ENCODE results near the gene CLDN14.

- TF ChIP-seq REST (IDR thresholded peaks at IDR 0.05; ENCODE audit: insufficient read depth in 1 of 2, low read depth in 2 of 2, low read length in 1 of 2) = no peak
- no peak for TF ChIP-seq POLR2AphosphoS5 (IDR thresholded peaks at IDR 0.05; ENCODE audit: low read depth, low read length)
- TF ChIP-seq CTCF (IDR thresholded peaks at IDR 0.05) = peak; percentile 76
- no peak for TF ChIP-seq SIN3A (IDR thresholded peaks at IDR 0.05; ENCODE audit: borderline replicate concordance, insufficient read depth, low read depth, low read length)
Measured at GRCh38 chr21:36504067-36505058, 24.4 kb upstream of the CLDN14 start.
